Activated T-cell treated with anti-CD3 and anti-CD28 coated beads, Interleukin-2, amount 50 U/mL, for 4 hours (primary cell): ENCODE data around the gene NCAPD3. TPM values are rescaled to one million over a fixed set of nuclear protein-coding genes. Genes with fewer than 3 reads are reported as not detected.

ENCODE experiments used
- ATAC-seq, 2 donors: fragments of 200-7000 bp; cut with Tn5 transposase; one replicate each; pipeline ENCODE4 v1.10.0; 2021
- DNase-seq: peaks from one replicate; pipeline ENCODE4 v3.0.0-alpha.2; 2020
- H3K27me3 Mint-ChIP-seq: one replicate; pipeline ENCODE4 v1.8.0; 2021; ENCODE audit warnings: low read depth, mixed read lengths
- H3K36me3 Mint-ChIP-seq: one replicate; pipeline ENCODE4 v1.8.0; 2022; ENCODE audit warnings: mixed read lengths; ENCODE audit not compliant: insufficient read depth
- H3K4me1 Mint-ChIP-seq: one replicate; pipeline ENCODE4 v1.8.0; 2021; ENCODE audit warnings: low read depth, mixed read lengths
- H3K4me3 Mint-ChIP-seq: one replicate; pipeline ENCODE4 v1.8.0; 2021; ENCODE audit warnings: mild to moderate bottlenecking, moderate library complexity, mixed read lengths
- H3K9me3 Mint-ChIP-seq: one replicate; pipeline ENCODE4 v1.8.0; 2021; ENCODE audit warnings: mixed read lengths
- total RNA-seq, 3 donors: library from RNA; stranded (reverse); gene quantifications; one replicate each; pipeline ENCODE4 v1.2.1, GENCODE V29; 2021

NCAPD3 gene
- total RNA-seq = 10 to 100 TPM; 54.1 to 67.2 (median 56.8) TPM

GRCh38 chr11:134223836-134224709 lies at the start of gene NCAPD3, which contains the start of gene VPS26B:
TSS of gene NCAPD3 (minus strand) at chr11:134223967. CDS start at chr11:134223926, 41 bp downstream.
TSS of gene VPS26B (plus strand) at chr11:134224671. CDS start at chr11:134225123, 452 bp downstream.
- DNase-seq = peak; percentile 92
- no peaks in the 10 kb centered on the region for H3K27me3 Mint-ChIP-seq
- peak; percentile 81 to 82 for ATAC-seq
- H3K9me3 Mint-ChIP-seq = no peaks in the 10 kb centered on the region
- H3K4me1 Mint-ChIP-seq = peaks cover 59% of the 10 kb centered on the region
- H3K36me3 Mint-ChIP-seq = peaks cover 9% of the 10 kb centered on the region
- peak within 1 kb of the TSS; percentile 88 for H3K4me3 Mint-ChIP-seq

GRCh38 chr11:134273317-134273712 lies 49.5 kb upstream of the NCAPD3 start:
- no peak overlapping the region for H3K4me3 Mint-ChIP-seq
- peaks cover 11% of the 10 kb centered on the region for H3K27me3 Mint-ChIP-seq
- peaks cover 48% of the 10 kb centered on the region for H3K4me1 Mint-ChIP-seq
- ATAC-seq (no peak), DNase-seq (no peak)
- no peaks in the 10 kb centered on the region for H3K9me3 Mint-ChIP-seq
- H3K36me3 Mint-ChIP-seq = peaks cover 2% of the 10 kb centered on the region

- peaks cover 48% of the 10 kb centered on the region for H3K4me1 Mint-ChIP-seq
- no peak overlapping the region for H3K4me3 Mint-ChIP-seq
- H3K9me3 Mint-ChIP-seq = no peaks in the 10 kb centered on the region
- peaks cover 11% of the 10 kb centered on the region for H3K27me3 Mint-ChIP-seq
- no peak for DNase-seq
- ATAC-seq = no peak
- peaks cover 2% of the 10 kb centered on the region for H3K36me3 Mint-ChIP-seq
Measured at GRCh38 chr11:134272381-134273316, 48.9 kb upstream of the NCAPD3 start.

GRCh38 chr11:134271978-134272377 lies 48.2 kb upstream of the NCAPD3 start:
- ATAC-seq (no peak), DNase-seq (no peak)
- Mint-ChIP-seq H3K4me3 (no peak overlapping the region), H3K4me1 (peaks cover 45% of the 10 kb centered on the region), H3K36me3 (peaks cover 2% of the 10 kb centered on the region), H3K9me3 (no peaks in the 10 kb centered on the region), H3K27me3 (peaks cover 8% of the 10 kb centered on the region)

GRCh38 chr11:134270250-134270714 lies 46.5 kb upstream of the NCAPD3 start:
- ATAC-seq (peak in 1 of 2 donors; percentile 30), DNase-seq (no peak)
- no peaks in the 10 kb centered on the region for H3K9me3 Mint-ChIP-seq
- H3K4me3 Mint-ChIP-seq = no peak overlapping the region
- H3K36me3 Mint-ChIP-seq = peaks cover 2% of the 10 kb centered on the region
- peaks cover 2% of the 10 kb centered on the region for H3K27me3 Mint-ChIP-seq
- H3K4me1 Mint-ChIP-seq = peaks cover 40% of the 10 kb centered on the region

GRCh38 chr11:134267966-134268365 lies 44.2 kb upstream of the NCAPD3 start:
- peaks cover 23% of the 10 kb centered on the region for H3K4me1 Mint-ChIP-seq
- no peak overlapping the region for H3K4me3 Mint-ChIP-seq
- ATAC-seq (no peak), DNase-seq (no peak)
- peaks cover 2% of the 10 kb centered on the region for H3K36me3 Mint-ChIP-seq
- H3K27me3 Mint-ChIP-seq = peaks cover 2% of the 10 kb centered on the region
- H3K9me3 Mint-ChIP-seq = no peaks in the 10 kb centered on the region

- DNase-seq = no peak
- H3K36me3 Mint-ChIP-seq = no peaks in the 10 kb centered on the region
- H3K27me3 Mint-ChIP-seq = no peaks in the 10 kb centered on the region
- H3K4me3 Mint-ChIP-seq = no peak overlapping the region
- H3K4me1 Mint-ChIP-seq = peaks cover 21% of the 10 kb centered on the region
- no peak for ATAC-seq
- H3K9me3 Mint-ChIP-seq = no peaks in the 10 kb centered on the region
Measured at GRCh38 chr11:134267461-134267860, 43.7 kb upstream of the NCAPD3 start.

DNA sequence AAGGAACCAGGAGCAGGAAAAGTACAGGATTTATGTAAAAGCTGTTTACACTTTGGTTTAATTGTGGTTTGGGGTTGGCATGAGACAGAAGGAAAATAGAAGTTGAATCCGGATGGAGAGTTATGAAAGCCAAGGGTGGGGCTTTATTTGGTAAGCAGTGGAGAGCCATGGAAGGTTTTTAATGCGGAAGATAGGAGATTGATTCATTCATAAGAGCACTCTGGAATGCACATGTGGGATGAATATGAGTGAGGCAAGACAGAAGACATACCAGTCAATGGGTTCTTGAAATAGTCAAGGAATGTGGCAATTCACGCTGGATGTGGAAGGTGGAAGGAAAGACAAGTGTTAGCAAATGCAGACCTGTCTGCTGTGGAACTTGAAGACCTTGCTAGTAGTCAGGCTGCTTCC lies 43.1 kb upstream of the NCAPD3 start:
- Mint-ChIP-seq H3K4me3 (no peak overlapping the region), H3K27me3 (no peaks in the 10 kb centered on the region), H3K4me1 (peaks cover 18% of the 10 kb centered on the region), H3K36me3 (peaks cover 4% of the 10 kb centered on the region), H3K9me3 (no peaks in the 10 kb centered on the region)
- ATAC-seq (no peak), DNase-seq (no peak)

- Mint-ChIP-seq H3K27me3 (no peaks in the 10 kb centered on the region), H3K4me1 (peaks cover 16% of the 10 kb centered on the region), H3K4me3 (no peak overlapping the region), H3K36me3 (peaks cover 4% of the 10 kb centered on the region), H3K9me3 (no peaks in the 10 kb centered on the region)
- DNase-seq (no peak), ATAC-seq (no peak)
Measured at GRCh38 chr11:134266440-134266839, 42.7 kb upstream of the NCAPD3 start.

GRCh38 chr11:134264966-134265764 lies 41.4 kb upstream of the NCAPD3 start:
- H3K4me3 Mint-ChIP-seq = no peak overlapping the region
- no peaks in the 10 kb centered on the region for H3K27me3 Mint-ChIP-seq
- H3K36me3 Mint-ChIP-seq = peaks cover 9% of the 10 kb centered on the region
- DNase-seq (no peak), ATAC-seq (no peak)
- H3K4me1 Mint-ChIP-seq = peaks cover 5% of the 10 kb centered on the region
- no peaks in the 10 kb centered on the region for H3K9me3 Mint-ChIP-seq

- ATAC-seq (peak; percentile 65 to 80), DNase-seq (peak; percentile 33)
- H3K27me3 Mint-ChIP-seq = no peaks in the 10 kb centered on the region
- H3K4me1 Mint-ChIP-seq = no peaks in the 10 kb centered on the region
- H3K9me3 Mint-ChIP-seq = no peaks in the 10 kb centered on the region
- no peak overlapping the region for H3K4me3 Mint-ChIP-seq
- peaks cover 23% of the 10 kb centered on the region for H3K36me3 Mint-ChIP-seq
Measured at GRCh38 chr11:134261626-134262488, 38.1 kb upstream of the NCAPD3 start.

DNA sequence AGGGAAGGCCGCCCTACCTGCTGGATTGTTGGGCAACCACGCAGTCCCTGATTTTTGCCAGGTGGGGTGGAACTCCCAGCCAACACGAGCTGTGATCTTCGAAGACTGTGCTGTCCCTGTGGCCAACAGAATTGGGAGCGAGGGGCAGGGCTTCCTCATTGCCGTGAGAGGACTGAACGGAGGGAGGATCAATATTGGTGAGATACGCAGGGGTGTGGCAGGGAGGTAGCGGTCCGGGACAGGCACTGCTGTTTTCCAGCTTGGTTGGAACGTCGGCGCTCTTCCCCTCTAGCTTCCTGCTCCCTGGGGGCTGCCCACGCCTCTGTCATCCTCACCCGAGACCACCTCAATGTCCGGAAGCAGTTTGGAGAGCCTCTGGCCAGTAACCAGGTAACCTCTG lies 37.2 kb upstream of the NCAPD3 start:
- Mint-ChIP-seq H3K36me3 (peaks cover 23% of the 10 kb centered on the region), H3K4me1 (peaks cover 1% of the 10 kb centered on the region), H3K9me3 (no peaks in the 10 kb centered on the region), H3K27me3 (no peaks in the 10 kb centered on the region), H3K4me3 (no peak overlapping the region)
- DNase-seq (no peak), ATAC-seq (no peak)

GRCh38 chr11:134260503-134260902 lies 36.7 kb upstream of the NCAPD3 start:
- Mint-ChIP-seq H3K4me3 (no peak overlapping the region), H3K36me3 (peaks cover 23% of the 10 kb centered on the region), H3K9me3 (no peaks in the 10 kb centered on the region), H3K27me3 (no peaks in the 10 kb centered on the region), H3K4me1 (peaks cover 1% of the 10 kb centered on the region)
- ATAC-seq (no peak), DNase-seq (no peak)
